ENCODE results near the gene APH1B. TPM values are rescaled to one million over a fixed set of nuclear protein-coding genes. Genes with fewer than 3 reads are reported as not detected.

The APH1B gene
- total RNA-seq, 1 donor from 2014 or later: 3.3 TPM

GRCh38 chr15:63251701-63252100 lies 25.7 kb upstream of the APH1B start:
- ATAC-seq: no peak

GRCh38 chr15:63252292-63252691 lies 25.1 kb upstream of the APH1B start:
- DNase-seq (ENCODE audit: low spot score): no peak
- ATAC-seq: no peak

More at GRCh38 chr15:63251701-63252100, 25.7 kb upstream of the APH1B start:
- no peak for DNase-seq (ENCODE audit: low spot score)

- ATAC-seq (no peak), DNase-seq (ENCODE audit: low spot score) (no peak)
Observed at GRCh38 chr15:63254991-63255390, 22.4 kb upstream of the APH1B start.

GRCh38 chr15:63255489-63255990 lies 21.9 kb upstream of the APH1B start:
- DNase-seq (ENCODE audit: low spot score): no peak
- no peak for ATAC-seq

- DNase-seq (ENCODE audit: low spot score): no peak
- no peak for ATAC-seq
Observed at GRCh38 chr15:63256433-63257274, 20.8 kb upstream of the APH1B start.

GRCh38 chr15:63258658-63259057 lies 18.7 kb upstream of the APH1B start:
- DNase-seq (ENCODE audit: low spot score) (no peak), ATAC-seq (no peak)

- DNase-seq (ENCODE audit: low spot score): no peak
- ATAC-seq: no peak
Observed at GRCh38 chr15:63260791-63261190, 16.6 kb upstream of the APH1B start.

GRCh38 chr15:63261311-63261710 lies 16.1 kb upstream of the APH1B start:
- ATAC-seq: no peak
- DNase-seq (ENCODE audit: low spot score): no peak

- no peak for DNase-seq (ENCODE audit: low spot score)
- ATAC-seq: peak; percentile 96
Observed at GRCh38 chr15:63263519-63263918, 13.9 kb upstream of the APH1B start.

GRCh38 chr15:63264688-63265293 lies 12.6 kb upstream of the APH1B start:
- DNase-seq (ENCODE audit: low spot score) (no peak), ATAC-seq (no peak)

- no peak for ATAC-seq
- no peak for DNase-seq (ENCODE audit: low spot score)
Observed at GRCh38 chr15:63274427-63274826, 3.0 kb upstream of the APH1B start.

GRCh38 chr15:63276342-63277037 lies 915 bp upstream of the APH1B start:
- ATAC-seq: peak; percentile 8
- DNase-seq (ENCODE audit: low spot score): no peak

GRCh38 chr15:63277893-63278456 lies 570 bp downstream of the APH1B start:
- no peak for DNase-seq (ENCODE audit: low spot score)
- no peak for ATAC-seq

GRCh38 chr15:63283126-63283525 lies 5.7 kb downstream of the APH1B start:
- ATAC-seq: peak; percentile 29
- DNase-seq (ENCODE audit: low spot score): no peak

GRCh38 chr15:63284335-63284734 lies 6.9 kb downstream of the APH1B start:
- ATAC-seq: no peak
- DNase-seq (ENCODE audit: low spot score): no peak

GRCh38 chr15:63287109-63287508 lies 9.7 kb downstream of the APH1B start:
- no peak for ATAC-seq
- no peak for DNase-seq (ENCODE audit: low spot score)

GRCh38 chr15:63288342-63288741 lies 10.9 kb downstream of the APH1B start:
- DNase-seq (ENCODE audit: low spot score): no peak
- ATAC-seq: peak; percentile 24

- no peak for DNase-seq (ENCODE audit: low spot score)
- ATAC-seq: peak; percentile 90
Observed at GRCh38 chr15:63288778-63289378, 11.5 kb downstream of the APH1B start.

- no peak for DNase-seq (ENCODE audit: low spot score)
Observed at GRCh38 chr15:63291507-63291906, 14.1 kb downstream of the APH1B start.

GRCh38 chr15:63292241-63292640 lies 14.8 kb downstream of the APH1B start:
- no peak for DNase-seq (ENCODE audit: low spot score)
- ATAC-seq: no peak

More at GRCh38 chr15:63291507-63291906, 14.1 kb downstream of the APH1B start:
- no peak for ATAC-seq

GRCh38 chr15:63292771-63293170 lies 15.4 kb downstream of the APH1B start:
- ATAC-seq: no peak
- DNase-seq (ENCODE audit: low spot score): no peak
